Measurements from ENCODE around the gene WWOX.

The WWOX gene

GRCh38 chr16:78432451-78432850 is 333.0 kb downstream of the WWOX start:
- no peak for TF ChIP-seq CTCF (IDR thresholded peaks at IDR 0.05; ENCODE audit: low read depth, low read length)
- no peak for DNase-seq (ENCODE audit: extremely low read depth, low read depth)

- no peak for TF ChIP-seq CTCF (IDR thresholded peaks at IDR 0.05; ENCODE audit: low read depth, low read length)
- DNase-seq (ENCODE audit: extremely low read depth, low read depth): no peak
Observed at GRCh38 chr16:78433116-78433515, 333.7 kb downstream of the WWOX start.

GRCh38 chr16:78434401-78434800 is 334.9 kb downstream of the WWOX start:
- TF ChIP-seq CTCF (IDR thresholded peaks at IDR 0.05; ENCODE audit: low read depth, low read length): no peak
- DNase-seq (ENCODE audit: extremely low read depth, low read depth): no peak

GRCh38 chr16:78435260-78435659 is 335.8 kb downstream of the WWOX start:
- no peak for DNase-seq (ENCODE audit: extremely low read depth, low read depth)
- no peak for TF ChIP-seq CTCF (IDR thresholded peaks at IDR 0.05; ENCODE audit: low read depth, low read length)

GRCh38 chr16:78436023-78436422 is 336.6 kb downstream of the WWOX start:
- no peak for TF ChIP-seq CTCF (IDR thresholded peaks at IDR 0.05; ENCODE audit: low read depth, low read length)

GRCh38 chr16:78436846-78437245 is 337.4 kb downstream of the WWOX start:
- DNase-seq (ENCODE audit: extremely low read depth, low read depth): no peak
- no peak for TF ChIP-seq CTCF (IDR thresholded peaks at IDR 0.05; ENCODE audit: low read depth, low read length)

More at GRCh38 chr16:78436023-78436422, 336.6 kb downstream of the WWOX start:
- DNase-seq (ENCODE audit: extremely low read depth, low read depth): no peak

GRCh38 chr16:78437352-78437968 is 338.0 kb downstream of the WWOX start:
- TF ChIP-seq CTCF (IDR thresholded peaks at IDR 0.05; ENCODE audit: low read depth, low read length): peak; percentile 44
- no peak for DNase-seq (ENCODE audit: extremely low read depth, low read depth)
